H9 (cell line): ENCODE results near the gene CDC42EP4. TPM values are rescaled to one million over a fixed set of nuclear protein-coding genes. Genes with fewer than 3 reads are reported as not detected.

Experiments
- DNase-seq: peaks from one replicate; pipeline ENCODE4 v3.0.0-alpha.2; 2017
- H2AFZ ChIP-seq: one replicate; pipeline ENCODE4 v1.6.1; 2013; ENCODE audit warnings: mild to moderate bottlenecking, low read length, control low read depth, moderate library complexity
- H2AK5ac ChIP-seq: 2 replicates; pipeline ENCODE4 v1.6.1; 2013; ENCODE audit warnings: low read length, control low read depth, mixed read lengths; ENCODE audit not compliant: insufficient read length
- H2BK120ac ChIP-seq: one replicate; pipeline ENCODE4 v1.6.1; 2013; ENCODE audit warnings: low read depth, mild to moderate bottlenecking, low read length, control low read depth, inconsistent platforms; ENCODE audit not compliant: poor library complexity, severe bottlenecking
- H2BK12ac ChIP-seq: 2 replicates; pipeline ENCODE4 v1.6.1; 2013; ENCODE audit warnings: low read length, control low read depth, mixed read lengths, low read depth; ENCODE audit not compliant: insufficient read length
- H2BK15ac ChIP-seq: 2 replicates; pipeline ENCODE4 v1.6.1; 2013; ENCODE audit warnings: low read depth, low read length, control low read depth
- H2BK20ac ChIP-seq: one replicate; pipeline ENCODE4 v1.6.1; 2013; ENCODE audit warnings: low read depth, mild to moderate bottlenecking, low read length, control low read depth, inconsistent platforms; ENCODE audit not compliant: poor library complexity, severe bottlenecking
- H2BK5ac ChIP-seq: 2 replicates; pipeline ENCODE4 v1.6.1; 2013; ENCODE audit warnings: low read length, control low read depth, mixed read lengths; ENCODE audit not compliant: insufficient read length
- H3K14ac ChIP-seq: 2 replicates; pipeline ENCODE4 v1.6.1; 2013; ENCODE audit warnings: low read length, control low read depth; ENCODE audit not compliant: insufficient read depth
- H3K18ac ChIP-seq: 2 replicates; pipeline ENCODE4 v1.6.1; 2013; ENCODE audit warnings: low read depth, mild to moderate bottlenecking, mixed read lengths, low read length, control low read depth; ENCODE audit not compliant: insufficient read length
- H3K23ac ChIP-seq: 2 replicates; pipeline ENCODE4 v1.6.1; 2013; ENCODE audit warnings: low read length, control low read depth, mixed read lengths, low read depth; ENCODE audit not compliant: insufficient read length
- H3K23me2 ChIP-seq: 2 replicates; pipeline ENCODE4 v1.6.1; 2013; ENCODE audit warnings: low read depth, mild to moderate bottlenecking, mixed read lengths, low read length, control low read depth; ENCODE audit not compliant: insufficient read length, poor library complexity, severe bottlenecking
- H3K27ac ChIP-seq: 2 replicates; pipeline ENCODE4 v1.5.1; 2013; ENCODE audit warnings: low read length, control low read depth, mixed read lengths, low read depth; ENCODE audit not compliant: insufficient read length
- H3K27me3 ChIP-seq: 2 replicates; pipeline ENCODE4 v1.6.1; 2013; ENCODE audit warnings: low read length, control low read depth, inconsistent platforms; ENCODE audit not compliant: insufficient read depth
- H3K4ac ChIP-seq: 2 replicates; pipeline ENCODE4 v1.6.1; 2013; ENCODE audit warnings: low read depth, mild to moderate bottlenecking, control low read depth, inconsistent platforms, low read length, moderate library complexity
- H3K4me1 ChIP-seq: 2 replicates; pipeline ENCODE4 v1.6.1; 2013; ENCODE audit warnings: low read length, control low read depth, inconsistent platforms; ENCODE audit not compliant: insufficient read depth
- H3K4me2 ChIP-seq: 2 replicates; pipeline ENCODE4 v1.6.1; 2013; ENCODE audit warnings: low read length, control low read depth, mixed read lengths; ENCODE audit not compliant: insufficient read length, insufficient read depth
- H3K56ac ChIP-seq: 2 replicates; pipeline ENCODE4 v1.6.1; 2013; ENCODE audit warnings: low read depth, mild to moderate bottlenecking, mixed read lengths, low read length, control low read depth; ENCODE audit not compliant: insufficient read length
- H3K79me1 ChIP-seq: 2 replicates; pipeline ENCODE4 v1.6.1; 2013; ENCODE audit warnings: low read depth, mild to moderate bottlenecking, moderate library complexity, low read length, control low read depth, inconsistent platforms; ENCODE audit not compliant: insufficient read depth, poor library complexity, severe bottlenecking
- H3K79me2 ChIP-seq: 2 replicates; pipeline ENCODE4 v1.6.1; 2013; ENCODE audit warnings: low read length, control low read depth, inconsistent platforms; ENCODE audit not compliant: insufficient read depth
- H3K9ac ChIP-seq: 2 replicates; pipeline ENCODE4 v1.6.1; 2013; ENCODE audit warnings: low read length, control low read depth, mixed read lengths; ENCODE audit not compliant: insufficient read length; ENCODE audit errors: extremely low read depth
- H3K9me3 ChIP-seq: one replicate; pipeline ENCODE4 v1.6.1; 2013; ENCODE audit warnings: low read depth, low read length, inconsistent platforms; ENCODE audit not compliant: control insufficient read depth
- H3T11ph ChIP-seq: one replicate; pipeline ENCODE4 v1.6.1; 2013; ENCODE audit warnings: mild to moderate bottlenecking, low read length, control low read depth, inconsistent platforms
- H4K20me1 ChIP-seq: one replicate; pipeline ENCODE4 v1.6.1; 2013; ENCODE audit not compliant: control insufficient read depth, insufficient read length, insufficient read depth
- H4K5ac ChIP-seq: 2 replicates; pipeline ENCODE4 v1.6.1; 2013; ENCODE audit warnings: low read depth, mild to moderate bottlenecking, mixed read lengths, low read length, control low read depth; ENCODE audit not compliant: insufficient read length
- H4K8ac ChIP-seq: replicated peaks from 2 replicates; pipeline ENCODE4 v1.6.1; 2013; ENCODE audit warnings: low read length, control low read depth, mixed read lengths, low read depth; ENCODE audit not compliant: insufficient read length
- H4K91ac ChIP-seq: 2 replicates; pipeline ENCODE4 v1.6.1; 2013; ENCODE audit warnings: low read depth, mild to moderate bottlenecking, moderate library complexity, mixed read lengths, low read length, control low read depth; ENCODE audit not compliant: insufficient read length
- H3K27ac Mint-ChIP-seq, 3 experiments: 2 replicates in 2 of 3; 3 replicates in 1 of 3; pipeline ENCODE4 v1.8.0; 2020 to 2021; ENCODE audit warnings: mixed read lengths in 3 of 3, mild to moderate bottlenecking in 1 of 3, moderate library complexity in 1 of 3
- H3K27me3 Mint-ChIP-seq: 2 replicates; pipeline ENCODE4 v1.8.0; 2021; ENCODE audit warnings: low read depth, mild to moderate bottlenecking, moderate library complexity, mixed read lengths
- H3K36me3 Mint-ChIP-seq, 3 experiments: 2 replicates in 2 of 3; 3 replicates in 1 of 3; pipeline ENCODE4 v1.8.0; 2020 to 2021; ENCODE audit warnings: low read depth in 3 of 3, mixed read lengths in 3 of 3; ENCODE audit not compliant: insufficient read depth in 1 of 3
- H3K4me1 Mint-ChIP-seq, 2 experiments: 2 replicates each; pipeline ENCODE4 v1.8.0; 2020; ENCODE audit warnings: mixed read lengths in 2 of 2
- H3K4me3 Mint-ChIP-seq, 2 experiments: 2 replicates in 1 of 2; 3 replicates in 1 of 2; pipeline ENCODE4 v1.8.0; 2020 to 2021; ENCODE audit warnings: mild to moderate bottlenecking in 2 of 2, mixed read lengths in 2 of 2, moderate library complexity in 1 of 2
- H3K9me3 Mint-ChIP-seq, 2 experiments: 2 replicates in 1 of 2; 3 replicates in 1 of 2; pipeline ENCODE4 v1.8.0; 2020; ENCODE audit warnings: mild to moderate bottlenecking in 2 of 2, mixed read lengths in 2 of 2, moderate library complexity in 1 of 2
- CTCF ChIP-seq: fragments of 200-600 bp; sonication (generic); conservative IDR thresholded peaks from 3 replicates; pipeline ENCODE4 v1.8.0; 2021; ENCODE audit warnings: antibody characterized with exemption, mild to moderate bottlenecking
- WGBS: extraction: QIAGEN DNeasy Blood & Tissue Kit; methylation state at CpG from one replicate; pipeline ENCODE4 v1.1.7; 2013; ENCODE audit warnings: missing lambda C conversion rate, low lambda C conversion rate, mixed read lengths; ENCODE audit not compliant: insufficient read length; ENCODE audit errors: extremely low coverage; 5-methylcytosine and 5-hydroxymethylcytosine counted together
- total RNA-seq: library from RNA; stranded (reverse); gene quantifications from 2 replicates; pipeline ENCODE4 v1.2.1, GENCODE V29; 2021

The CDC42EP4 gene
- total RNA-seq, 1 experiment from 2014 or later, result 27.1 TPM

DNA sequence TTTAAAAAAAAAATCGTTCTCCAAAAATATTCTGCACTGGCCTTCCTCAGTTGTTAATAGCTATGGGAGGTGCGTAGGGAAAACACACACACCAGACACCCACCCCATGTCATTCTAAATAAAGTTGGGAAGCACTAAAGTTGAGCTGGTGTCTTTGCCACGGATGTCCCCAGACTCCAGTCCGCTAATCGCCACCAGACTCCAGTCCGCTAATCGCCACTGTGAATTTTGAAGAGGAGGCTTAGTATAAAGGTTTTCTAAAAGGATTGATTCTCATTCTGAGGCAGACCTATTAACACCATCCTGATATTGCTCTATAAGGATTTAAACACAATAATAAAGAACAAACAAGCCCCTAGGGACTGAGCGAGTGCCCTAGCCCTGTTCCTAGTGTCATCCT lies 27.4 kb downstream of the CDC42EP4 start:
- Histone ChIP-seq H4K8ac (no peak overlapping the region), H3K79me2 (no peaks in the 10 kb centered on the region), H3K27ac (no peak overlapping the region), H3K4me1 (peaks cover 3% of the 10 kb centered on the region; the same call in 1 of the 2 replicates), H2BK15ac (no peak overlapping the region), H3K4me2 (no peak overlapping the region), H3K14ac (no peak overlapping the region), H3T11ph (no peak overlapping the region), H3K18ac (no peak overlapping the region), H3K4ac (no peak overlapping the region), H4K91ac (no peak overlapping the region), H2AK5ac (no peak overlapping the region), H2BK120ac (no peak overlapping the region), H3K56ac (no peak overlapping the region), H3K79me1 (no peaks in the 10 kb centered on the region), H3K9ac (no peak overlapping the region), H2BK12ac (no peak overlapping the region), H3K27me3 (no peaks in the 10 kb centered on the region), H4K5ac (no peak overlapping the region), H2BK5ac (no peak overlapping the region), H4K20me1 (no peaks in the 10 kb centered on the region), H3K9me3 (no peaks in the 10 kb centered on the region), H2BK20ac (no peak overlapping the region), H2AFZ (no peak overlapping the region), H3K23ac (no peak overlapping the region), H3K23me2 (no peaks in the 10 kb centered on the region)
- Mint-ChIP-seq H3K27me3 (no peaks in the 10 kb centered on the region), H3K27ac (no peak overlapping the region; a peak in 1 of 7 replicates), H3K9me3 (no peaks in the 10 kb centered on the region), H3K36me3 (peaks cover 2 to 9% (median 7%) of the 10 kb centered on the region in 3 experiments; a peak in 6 of 7 replicates), H3K4me1 (peaks cover 33 to 40% of the 10 kb centered on the region in 2 experiments), H3K4me3 (no peak overlapping the region)
- DNase-seq, result no peak
- whole genome bisulfite sequencing, result no CpG with 5 or more reads among the region's 8 CpGs
- no peak for TF ChIP-seq CTCF
